Esophagus muscularis mucosa (tissue), 4 donors: Measurements from ENCODE around the gene MMP14.

Source experiments
- CTCF ChIP-seq, 3 experiments: fragments of 200-600 bp in 2 of 3; fragments of 450-650 bp in 1 of 3; sonication (generic) in 2 of 3; IDR thresholded peaks; one replicate each; pipeline ENCODE4 v1.5.1; 2017 to 2019; ENCODE audit warnings: antibody characterized with exemption in 3 of 3, mild to moderate bottlenecking in 2 of 3, moderate library complexity in 1 of 3
- EP300 ChIP-seq: sonication (generic); formaldehyde crosslinking; IDR thresholded peaks from one replicate; pipeline ENCODE4 v1.6.1; 2017; ENCODE audit warnings: antibody characterized with exemption
- POLR2A ChIP-seq: fragments of 450-650 bp; IDR thresholded peaks from one replicate; pipeline ENCODE4 v1.6.1; 2017; ENCODE audit warnings: antibody characterized with exemption, moderate library complexity, mild to moderate bottlenecking, low read depth
- POLR2AphosphoS5 ChIP-seq, 2 donors: sonication (generic); formaldehyde crosslinking; IDR thresholded peaks; one replicate each; pipeline ENCODE4 v1.6.1; 2017; ENCODE audit warnings: antibody characterized with exemption in 2 of 2

GRCh38 chr14:22838631-22839041 is 2.3 kb downstream of the MMP14 start:
- TF ChIP-seq CTCF (IDR thresholded peaks at IDR 0.05): no peak
- TF ChIP-seq POLR2AphosphoS5 (IDR thresholded peaks at IDR 0.05): no peak
- TF ChIP-seq POLR2A: no peak
- TF ChIP-seq EP300: no peak
